GM12892 (cell line): Measurements from ENCODE around the gene CHGA.

Experiments
- POLR2A ChIP-seq: IDR thresholded peaks from 2 replicates; pipeline ENCODE4 v1.6.1; 2011; ENCODE audit warnings: low read depth, low read length, control low read depth
- POLR2AphosphoS5 ChIP-seq: IDR thresholded peaks from 2 replicates; pipeline ENCODE4 v1.6.1; 2011; ENCODE audit warnings: low read depth, low read length, control low read depth

DNA sequence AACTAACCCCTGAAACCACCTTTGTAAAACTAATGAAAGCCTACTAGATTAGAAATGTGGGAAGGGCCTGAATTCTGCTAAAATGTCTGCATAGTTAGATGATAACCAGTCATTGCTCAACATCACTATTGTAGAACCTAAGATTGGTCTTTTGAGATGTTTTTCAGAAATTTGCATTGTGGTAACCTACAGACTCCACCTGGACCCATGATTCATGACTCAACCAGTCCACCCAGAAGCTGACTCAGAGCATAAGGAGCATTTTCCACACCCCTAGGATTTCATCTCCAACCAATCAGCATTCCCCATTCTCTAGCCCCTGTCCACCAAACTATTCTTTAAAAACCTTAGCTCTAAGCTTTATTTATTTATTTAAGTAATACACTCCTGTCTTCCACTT, 30.4 kb upstream of the CHGA start:
- TF ChIP-seq POLR2A (no peak), POLR2AphosphoS5 (no peak)
